ENCODE data around the gene POLQ.

Gene POLQ

GRCh38 chr3:121514496-121514895 lies 31.3 kb downstream of the POLQ start:
- DNase-seq (no peak), ATAC-seq (ENCODE audit: insufficient read depth, low read depth) (no peak)
- Histone ChIP-seq H3K79me2 (ENCODE audit: insufficient read depth, low read length) (peaks cover 34% of the 10 kb centered on the region), H3K4me1 (ENCODE audit: insufficient read depth, low read length) (no peaks in the 10 kb centered on the region), H3K9me3 (ENCODE audit: insufficient read depth, low read length, severe bottlenecking) (no peaks in the 10 kb centered on the region), H3K27ac (ENCODE audit: low read length) (no peak overlapping the region), H2AFZ (ENCODE audit: low read depth, low read length) (no peak overlapping the region), H3K36me3 (ENCODE audit: insufficient read depth, low read length) (peaks cover 76% of the 10 kb centered on the region), H4K20me1 (ENCODE audit: insufficient read depth, low read length) (0 out of 2 replicates have a peak, but pooled peaks cover 5% of the 10 kb centered on the region), H3K9ac (ENCODE audit: low read depth, low read length) (no peak overlapping the region), H3K4me3 (ENCODE audit: low read depth in 1 of 2, low read length in 2 of 2) (no peak overlapping the region), H3K4me2 (ENCODE audit: insufficient read depth, low read length) (no peak overlapping the region), H3K27me3 (ENCODE audit: insufficient read depth, low read length, poor library complexity) (no peaks in the 10 kb centered on the region)
- no peak for TF ChIP-seq EZH2 (IDR thresholded peaks at IDR 0.05; ENCODE audit: borderline replicate concordance, low read depth, low read length, severe bottlenecking)
- TF ChIP-seq CTCF (IDR thresholded peaks at IDR 0.05; ENCODE audit: borderline replicate concordance, extremely low read depth, low read length, poor library complexity, severe bottlenecking): no peak

- H2AFZ ChIP-seq (ENCODE audit: low read depth, low read length): no peak overlapping the region
- no peak overlapping the region for H3K9ac ChIP-seq (ENCODE audit: low read depth, low read length)
- no peak overlapping the region for H3K4me2 ChIP-seq (ENCODE audit: insufficient read depth, low read length)
- H4K20me1 ChIP-seq (ENCODE audit: insufficient read depth, low read length): no peaks in the 10 kb centered on the region
- TF ChIP-seq EZH2 (IDR thresholded peaks at IDR 0.05; ENCODE audit: borderline replicate concordance, low read depth, low read length, severe bottlenecking) (no peak), CTCF (IDR thresholded peaks at IDR 0.05; ENCODE audit: borderline replicate concordance, extremely low read depth, low read length, poor library complexity, severe bottlenecking) (no peak)
- no peak for DNase-seq
- no peak overlapping the region for H3K4me3 ChIP-seq (ENCODE audit: low read depth in 1 of 2, low read length in 2 of 2)
- no peaks in the 10 kb centered on the region for H3K9me3 ChIP-seq (ENCODE audit: insufficient read depth, low read length, severe bottlenecking)
- no peaks in the 10 kb centered on the region for H3K4me1 ChIP-seq (ENCODE audit: insufficient read depth, low read length)
- peaks cover 70% of the 10 kb centered on the region for H3K36me3 ChIP-seq (ENCODE audit: insufficient read depth, low read length)
- H3K27ac ChIP-seq (ENCODE audit: low read length): no peak overlapping the region
- no peak for ATAC-seq (ENCODE audit: insufficient read depth, low read depth)
- no peaks in the 10 kb centered on the region for H3K79me2 ChIP-seq (ENCODE audit: insufficient read depth, low read length)
- no peaks in the 10 kb centered on the region for H3K27me3 ChIP-seq (ENCODE audit: insufficient read depth, low read length, poor library complexity)
Measured at GRCh38 chr3:121508389-121508788, 37.4 kb downstream of the POLQ start.

- H3K4me2 ChIP-seq (ENCODE audit: insufficient read depth, low read length): no peak overlapping the region
- H3K9me3 ChIP-seq (ENCODE audit: insufficient read depth, low read length, severe bottlenecking): no peaks in the 10 kb centered on the region
- no peak overlapping the region for H3K9ac ChIP-seq (ENCODE audit: low read depth, low read length)
- no peak overlapping the region for H2AFZ ChIP-seq (ENCODE audit: low read depth, low read length)
- ATAC-seq (ENCODE audit: insufficient read depth, low read depth): no peak
- no peaks in the 10 kb centered on the region for H3K4me1 ChIP-seq (ENCODE audit: insufficient read depth, low read length)
- H3K79me2 ChIP-seq (ENCODE audit: insufficient read depth, low read length): no peaks in the 10 kb centered on the region
- H3K4me3 ChIP-seq (ENCODE audit: low read depth in 1 of 2, low read length in 2 of 2): no peak overlapping the region
- no peaks in the 10 kb centered on the region for H4K20me1 ChIP-seq (ENCODE audit: insufficient read depth, low read length)
- H3K36me3 ChIP-seq (ENCODE audit: insufficient read depth, low read length): peaks cover 67% of the 10 kb centered on the region
- no peak for DNase-seq
- no peaks in the 10 kb centered on the region for H3K27me3 ChIP-seq (ENCODE audit: insufficient read depth, low read length, poor library complexity)
- TF ChIP-seq CTCF (IDR thresholded peaks at IDR 0.05; ENCODE audit: borderline replicate concordance, extremely low read depth, low read length, poor library complexity, severe bottlenecking): no peak
- TF ChIP-seq EZH2 (IDR thresholded peaks at IDR 0.05; ENCODE audit: borderline replicate concordance, low read depth, low read length, severe bottlenecking): no peak
- H3K27ac ChIP-seq (ENCODE audit: low read length): no peak overlapping the region
Measured at GRCh38 chr3:121505256-121505655, 40.5 kb downstream of the POLQ start.

- TF ChIP-seq EZH2 (IDR thresholded peaks at IDR 0.05; ENCODE audit: borderline replicate concordance, low read depth, low read length, severe bottlenecking) (no peak), CTCF (IDR thresholded peaks at IDR 0.05; ENCODE audit: borderline replicate concordance, extremely low read depth, low read length, poor library complexity, severe bottlenecking) (no peak)
- Histone ChIP-seq H3K4me1 (ENCODE audit: insufficient read depth, low read length) (no peaks in the 10 kb centered on the region), H3K79me2 (ENCODE audit: insufficient read depth, low read length) (no peaks in the 10 kb centered on the region), H2AFZ (ENCODE audit: low read depth, low read length) (no peak overlapping the region), H3K4me2 (ENCODE audit: insufficient read depth, low read length) (no peak overlapping the region), H3K27me3 (ENCODE audit: insufficient read depth, low read length, poor library complexity) (no peaks in the 10 kb centered on the region), H3K9me3 (ENCODE audit: insufficient read depth, low read length, severe bottlenecking) (no peaks in the 10 kb centered on the region), H3K9ac (ENCODE audit: low read depth, low read length) (no peak overlapping the region), H3K36me3 (ENCODE audit: insufficient read depth, low read length) (peaks cover 65% of the 10 kb centered on the region), H3K27ac (ENCODE audit: low read length) (no peak overlapping the region), H3K4me3 (ENCODE audit: low read depth in 1 of 2, low read length in 2 of 2) (no peak overlapping the region), H4K20me1 (ENCODE audit: insufficient read depth, low read length) (no peaks in the 10 kb centered on the region)
- DNase-seq: no peak
- no peak for ATAC-seq (ENCODE audit: insufficient read depth, low read depth)
Measured at GRCh38 chr3:121504618-121505017, 41.2 kb downstream of the POLQ start.

Measured in DND-41 (cell line).